GM12864 (cell line): ENCODE results near the gene MMP15.

Experiments used
- DNase-seq: peaks from one replicate; pipeline ENCODE4 v3.0.0-alpha.2; 2011; ENCODE audit warnings: low read depth
- H3K4me3 ChIP-seq: 2 replicates; pipeline ENCODE4 v1.5.1; 2011; ENCODE audit warnings: mild to moderate bottlenecking, low read depth, low read length, control low read depth
- TF ChIP-seq, protein P1 (sequence below): IDR thresholded peaks from 2 replicates; pipeline ENCODE4 v1.5.1; 2011; ENCODE audit warnings: low read depth, mild to moderate bottlenecking, moderate library complexity, low read length, control low read depth, inconsistent platforms; ENCODE audit errors: missing control alignments

MMP15 gene

DNA sequence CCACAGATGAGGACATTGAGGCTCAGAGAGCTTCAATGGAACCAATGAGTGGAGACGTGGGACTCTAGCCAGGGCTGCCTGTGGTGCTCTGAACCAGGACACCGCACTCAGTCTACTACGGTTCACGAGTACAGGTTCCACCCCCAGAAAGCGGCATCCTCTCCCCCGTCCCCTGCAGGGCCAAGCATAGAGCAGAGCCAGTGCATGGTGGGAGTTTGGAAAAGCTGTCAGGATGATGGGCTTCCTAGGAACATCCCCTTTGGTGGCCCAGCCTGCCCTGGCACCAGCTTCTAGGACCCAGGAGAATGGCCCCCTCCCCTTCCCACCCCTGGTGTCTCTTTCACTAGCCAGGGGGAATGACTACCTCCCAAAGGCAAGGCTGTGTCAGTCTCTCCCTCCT lies 33.5 kb upstream of the MMP15 start:
- no peak for DNase-seq
- TF ChIP-seq, protein P1, sequence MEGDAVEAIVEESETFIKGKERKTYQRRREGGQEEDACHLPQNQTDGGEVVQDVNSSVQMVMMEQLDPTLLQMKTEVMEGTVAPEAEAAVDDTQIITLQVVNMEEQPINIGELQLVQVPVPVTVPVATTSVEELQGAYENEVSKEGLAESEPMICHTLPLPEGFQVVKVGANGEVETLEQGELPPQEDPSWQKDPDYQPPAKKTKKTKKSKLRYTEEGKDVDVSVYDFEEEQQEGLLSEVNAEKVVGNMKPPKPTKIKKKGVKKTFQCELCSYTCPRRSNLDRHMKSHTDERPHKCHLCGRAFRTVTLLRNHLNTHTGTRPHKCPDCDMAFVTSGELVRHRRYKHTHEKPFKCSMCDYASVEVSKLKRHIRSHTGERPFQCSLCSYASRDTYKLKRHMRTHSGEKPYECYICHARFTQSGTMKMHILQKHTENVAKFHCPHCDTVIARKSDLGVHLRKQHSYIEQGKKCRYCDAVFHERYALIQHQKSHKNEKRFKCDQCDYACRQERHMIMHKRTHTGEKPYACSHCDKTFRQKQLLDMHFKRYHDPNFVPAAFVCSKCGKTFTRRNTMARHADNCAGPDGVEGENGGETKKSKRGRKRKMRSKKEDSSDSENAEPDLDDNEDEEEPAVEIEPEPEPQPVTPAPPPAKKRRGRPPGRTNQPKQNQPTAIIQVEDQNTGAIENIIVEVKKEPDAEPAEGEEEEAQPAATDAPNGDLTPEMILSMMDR: no peak
- no peak overlapping the region for H3K4me3 ChIP-seq

DNA sequence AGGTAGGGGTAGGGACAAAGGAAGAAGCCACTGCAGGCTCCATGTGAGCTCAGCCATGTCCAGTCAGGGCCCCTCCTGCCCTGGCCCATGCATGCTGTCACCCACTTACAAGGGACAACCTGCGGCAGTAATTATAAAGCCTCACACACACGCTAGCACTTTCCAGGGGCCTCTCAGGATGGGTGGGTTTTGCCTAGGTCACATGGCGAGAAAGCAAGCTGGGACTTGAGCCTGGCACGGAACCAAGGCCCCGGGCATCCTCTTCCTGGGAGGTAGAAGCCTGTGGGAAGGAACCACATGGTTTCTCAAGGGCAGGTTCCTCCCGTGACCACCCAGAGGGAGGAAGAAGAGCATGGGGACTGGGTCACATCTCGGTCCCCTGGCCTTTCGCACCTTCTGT lies 32.1 kb upstream of the MMP15 start:
- no peak overlapping the region for H3K4me3 ChIP-seq
- TF ChIP-seq, protein P1: no peak
- no peak for DNase-seq

DNA sequence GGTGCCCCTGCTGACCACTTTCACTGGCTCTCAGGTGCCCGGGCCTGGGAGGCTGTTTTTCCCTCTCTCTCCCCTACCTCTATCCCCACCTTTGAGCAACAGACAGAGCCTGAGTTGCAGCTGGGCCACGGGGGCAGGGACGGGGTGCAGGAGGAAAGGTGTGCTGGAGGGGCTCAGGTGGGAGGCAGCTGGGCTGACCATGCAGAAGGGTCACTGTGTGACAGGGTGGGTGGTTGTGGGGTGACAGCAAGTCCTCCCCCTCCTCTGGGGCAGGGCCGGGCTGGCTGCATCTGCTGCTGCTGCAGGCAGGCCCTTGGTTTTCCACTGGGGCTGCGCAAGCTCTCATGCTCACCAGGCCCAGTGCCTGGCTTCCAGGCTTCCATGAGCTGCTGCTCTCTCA lies 31.7 kb upstream of the MMP15 start:
- H3K4me3 ChIP-seq: no peak overlapping the region
- TF ChIP-seq, protein P1: no peak
- no peak for DNase-seq

DNA sequence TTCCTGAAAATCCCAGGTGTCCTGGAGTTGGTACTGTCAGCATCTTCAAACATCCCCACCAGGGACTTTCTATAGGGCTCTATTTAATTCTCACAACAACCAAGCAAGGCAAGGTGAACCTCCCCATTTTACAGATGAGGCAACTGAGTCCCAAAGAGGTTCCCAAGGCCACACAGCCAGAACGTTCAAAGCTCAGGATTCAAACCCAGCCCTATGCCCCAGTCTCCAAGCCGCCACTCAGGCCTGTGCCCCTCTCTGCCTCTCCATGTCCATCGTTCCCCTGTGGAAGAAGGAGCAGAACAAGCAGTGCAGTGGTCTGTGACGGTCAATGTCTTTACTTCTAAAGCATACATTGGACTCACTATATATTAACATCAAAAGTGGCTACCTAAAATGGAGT lies 31.2 kb upstream of the MMP15 start:
- TF ChIP-seq, protein P1: no peak
- DNase-seq: no peak
- no peak overlapping the region for H3K4me3 ChIP-seq

DNA sequence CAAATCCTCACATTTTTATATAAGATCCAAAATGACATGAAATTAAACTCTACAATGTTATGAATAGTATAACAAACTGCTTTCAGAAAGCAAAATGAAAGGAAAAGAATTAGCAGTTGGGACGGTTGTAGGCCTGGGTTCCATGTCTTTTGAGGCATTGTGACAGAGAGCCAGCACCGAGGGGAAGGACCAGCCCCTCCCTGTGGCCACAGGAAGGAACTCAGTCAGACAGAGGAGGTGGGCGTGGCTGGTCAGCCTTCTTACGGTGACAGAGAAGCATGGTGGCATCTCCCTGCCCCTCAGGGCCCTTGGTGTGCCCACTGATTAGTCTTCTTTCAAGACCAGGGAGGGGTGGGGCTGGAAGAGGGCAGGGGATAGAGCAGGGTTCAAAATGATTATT lies 30.8 kb upstream of the MMP15 start:
- TF ChIP-seq, protein P1: peak; percentile 42
- DNase-seq: no peak

DNA sequence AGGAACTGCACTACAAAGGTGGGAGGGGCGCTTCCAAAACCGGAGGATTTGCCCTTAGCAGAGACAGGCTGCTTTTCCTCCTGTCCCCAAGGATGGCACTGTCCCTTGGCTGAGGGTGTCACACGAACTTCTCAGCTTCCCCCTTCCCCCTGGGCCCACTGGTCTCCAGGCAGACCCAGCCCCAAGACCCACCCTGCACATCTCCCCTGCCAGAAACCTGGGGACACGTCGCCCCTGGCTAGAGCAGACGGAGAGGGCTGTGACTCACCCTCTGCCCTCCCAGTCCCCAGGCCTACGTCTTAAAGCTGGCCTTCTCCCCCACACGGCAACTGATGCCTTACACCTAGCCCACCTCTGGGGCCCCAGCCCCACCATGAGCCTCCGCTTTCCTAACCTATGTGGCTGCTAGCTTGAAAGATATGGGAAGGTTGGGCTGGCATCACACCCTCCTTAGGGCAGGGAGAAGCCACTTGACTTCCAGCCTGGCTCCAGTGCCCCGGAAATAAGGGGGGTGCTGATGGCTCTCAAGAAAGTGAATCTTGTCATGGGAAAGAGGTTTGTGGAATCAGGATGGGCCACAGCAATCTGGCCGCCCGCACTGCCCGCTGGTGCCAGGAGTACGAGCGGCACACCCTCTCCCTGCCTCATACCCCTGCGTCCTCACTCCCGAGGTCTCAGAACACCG lies 29.7 kb upstream of the MMP15 start:
- no peak overlapping the region for H3K4me3 ChIP-seq
- no peak for DNase-seq
- TF ChIP-seq, protein P1: no peak

More for the DNA sequence above, 30.8 kb upstream of the MMP15 start:
- no peak overlapping the region for H3K4me3 ChIP-seq

DNA sequence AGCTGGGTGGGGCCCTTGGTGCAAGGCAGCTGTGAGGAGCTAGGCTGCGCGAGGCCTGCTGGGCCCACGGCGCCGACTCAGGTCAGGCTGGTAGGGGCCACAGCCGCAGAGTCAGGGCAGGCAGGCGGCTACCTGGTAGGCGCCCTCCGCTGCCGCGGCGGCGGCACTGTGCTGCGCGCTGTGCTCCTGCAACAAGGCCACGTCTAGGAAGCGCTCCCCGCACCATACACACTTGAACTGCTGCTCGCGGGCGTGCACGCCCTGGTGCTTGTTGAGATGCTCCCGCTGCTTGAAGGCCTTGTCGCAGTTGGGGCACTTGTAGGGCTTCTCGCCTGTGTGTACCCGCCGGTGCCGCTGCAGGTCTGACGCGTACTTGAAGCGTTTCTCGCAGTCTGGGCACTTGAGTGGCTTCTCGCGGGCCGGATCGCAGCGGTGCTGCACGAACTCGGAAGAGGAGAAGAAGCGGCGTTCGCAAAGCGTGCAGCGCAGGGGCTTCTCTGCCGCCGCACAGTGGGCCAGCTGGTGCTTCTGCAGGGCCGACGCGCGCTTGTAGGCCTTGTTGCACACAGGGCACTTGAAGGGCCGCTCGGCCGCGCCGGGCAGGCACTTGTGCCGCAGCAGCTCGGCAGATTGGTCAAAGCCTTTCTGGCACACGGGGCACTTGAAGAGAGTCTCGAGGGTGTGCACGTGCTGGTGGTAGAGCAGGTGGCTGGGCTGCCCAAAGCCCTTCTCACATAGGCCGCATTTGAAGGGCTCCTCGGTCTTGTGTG lies 29.0 kb upstream of the MMP15 start:
- H3K4me3 ChIP-seq: no peak overlapping the region
- no peak for DNase-seq
- TF ChIP-seq, protein P1: no peak
